GM20000 (cell line): ENCODE measurements around the gene SIPA1L2.
"Not testable (repeated sequence)": the region's sequence is repeated elsewhere in the genome, so short reads cannot be mapped to it uniquely, and the experiment has no call there.

Experiments used
- DNase-seq: peaks from one replicate; pipeline ENCODE4 v3.0.0; 2012; ENCODE audit warnings: low spot score
- TF ChIP-seq, protein P1 (sequence below): IDR thresholded peaks from 2 replicates; pipeline ENCODE4 v1.5.1; 2012; ENCODE audit warnings: mild to moderate bottlenecking, control low read depth; ENCODE audit errors: extremely low read depth, missing control alignments

SIPA1L2 gene

DNA sequence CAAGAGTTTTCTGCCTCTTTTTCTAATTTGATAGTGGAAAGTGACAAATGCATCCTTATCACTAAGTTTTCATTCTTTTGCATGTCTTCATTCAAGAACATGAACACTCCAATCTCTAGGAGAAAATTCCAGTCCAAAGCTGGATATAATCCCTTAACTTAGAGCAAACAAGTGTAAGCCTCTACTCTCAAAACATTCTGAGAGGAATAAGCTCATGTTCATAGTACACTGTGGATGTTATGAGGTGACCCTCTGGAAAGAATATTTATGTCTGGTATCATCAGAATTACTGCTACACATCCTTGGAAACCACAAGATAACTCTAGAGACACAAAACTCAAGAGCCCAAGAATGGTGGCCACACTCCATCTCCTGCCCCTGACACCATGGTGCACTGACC, 15.1 kb downstream of the SIPA1L2 start:
- TF ChIP-seq, protein P1, sequence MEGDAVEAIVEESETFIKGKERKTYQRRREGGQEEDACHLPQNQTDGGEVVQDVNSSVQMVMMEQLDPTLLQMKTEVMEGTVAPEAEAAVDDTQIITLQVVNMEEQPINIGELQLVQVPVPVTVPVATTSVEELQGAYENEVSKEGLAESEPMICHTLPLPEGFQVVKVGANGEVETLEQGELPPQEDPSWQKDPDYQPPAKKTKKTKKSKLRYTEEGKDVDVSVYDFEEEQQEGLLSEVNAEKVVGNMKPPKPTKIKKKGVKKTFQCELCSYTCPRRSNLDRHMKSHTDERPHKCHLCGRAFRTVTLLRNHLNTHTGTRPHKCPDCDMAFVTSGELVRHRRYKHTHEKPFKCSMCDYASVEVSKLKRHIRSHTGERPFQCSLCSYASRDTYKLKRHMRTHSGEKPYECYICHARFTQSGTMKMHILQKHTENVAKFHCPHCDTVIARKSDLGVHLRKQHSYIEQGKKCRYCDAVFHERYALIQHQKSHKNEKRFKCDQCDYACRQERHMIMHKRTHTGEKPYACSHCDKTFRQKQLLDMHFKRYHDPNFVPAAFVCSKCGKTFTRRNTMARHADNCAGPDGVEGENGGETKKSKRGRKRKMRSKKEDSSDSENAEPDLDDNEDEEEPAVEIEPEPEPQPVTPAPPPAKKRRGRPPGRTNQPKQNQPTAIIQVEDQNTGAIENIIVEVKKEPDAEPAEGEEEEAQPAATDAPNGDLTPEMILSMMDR = no peak
- DNase-seq = no peak

DNA sequence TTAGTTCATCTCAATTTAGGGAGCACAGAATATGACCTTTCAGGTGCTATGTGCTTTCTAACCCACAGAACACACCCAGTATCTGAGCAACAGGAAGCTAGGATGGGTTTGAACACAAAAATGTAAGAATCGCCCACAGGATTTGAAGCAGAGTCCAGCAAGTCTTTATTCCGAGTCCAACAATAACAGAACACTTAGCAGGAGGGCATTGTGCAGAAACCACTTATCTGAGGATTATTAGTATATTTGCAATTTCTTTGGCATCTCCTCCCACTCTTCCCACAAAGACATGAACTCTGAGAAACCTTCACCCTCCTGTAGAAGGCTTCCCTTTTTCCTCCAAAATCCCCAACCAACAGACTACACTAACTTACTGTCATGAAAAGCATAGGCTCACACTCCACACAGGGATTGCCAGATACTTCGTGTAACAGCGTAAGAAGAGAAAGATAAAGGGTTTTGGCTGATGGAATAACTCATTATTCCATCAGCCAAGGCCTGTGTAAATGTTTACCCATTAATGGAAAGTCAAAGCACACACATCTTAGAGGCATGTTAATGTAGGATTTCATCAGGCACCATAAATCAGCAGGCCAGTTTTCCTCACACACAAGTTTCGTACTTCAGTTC, 16.1 kb downstream of the SIPA1L2 start:
- DNase-seq = no peak
- TF ChIP-seq, protein P1 = no peak

DNA sequence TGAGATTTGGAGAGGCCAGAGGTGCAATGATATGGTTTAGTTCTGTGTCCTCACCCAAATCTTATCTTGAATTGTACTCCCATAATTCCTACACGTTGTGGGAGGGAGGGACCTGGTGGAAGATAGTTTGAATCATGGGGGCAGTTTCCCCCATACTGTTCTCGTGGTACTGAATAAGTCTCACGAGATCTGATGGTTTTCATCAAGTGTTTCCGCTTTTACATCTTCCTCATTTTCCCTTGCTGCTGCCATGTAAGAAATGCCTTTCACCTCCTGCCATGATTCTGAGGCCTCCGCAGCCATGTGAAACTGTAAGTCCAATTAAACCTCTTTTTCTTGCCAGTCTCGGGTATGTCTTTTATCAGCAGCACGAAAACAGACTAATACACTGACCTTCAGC, 17.1 kb downstream of the SIPA1L2 start:
- not testable (repeated sequence) for DNase-seq

DNA sequence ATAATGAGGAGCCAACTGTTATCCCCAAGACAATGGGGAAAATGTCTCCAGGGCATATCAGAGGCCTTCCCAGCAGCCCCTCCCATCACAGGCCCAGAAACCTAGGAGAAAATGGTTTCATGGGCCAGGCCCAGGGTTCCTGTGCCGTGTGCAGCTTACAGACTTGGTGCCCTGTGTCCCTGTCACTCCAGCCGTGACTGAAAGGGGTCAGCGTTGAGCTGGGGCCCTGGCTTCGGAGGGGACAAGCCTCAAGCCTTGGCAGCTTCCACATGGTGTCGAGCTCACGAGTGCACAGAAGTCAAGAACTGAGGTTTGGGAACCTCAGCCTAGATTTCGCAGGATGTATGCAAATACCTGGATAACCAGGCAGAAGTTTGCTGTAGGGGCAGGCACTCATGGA, 18.1 kb downstream of the SIPA1L2 start:
- DNase-seq = no peak
- TF ChIP-seq, protein P1 = no peak

DNA sequence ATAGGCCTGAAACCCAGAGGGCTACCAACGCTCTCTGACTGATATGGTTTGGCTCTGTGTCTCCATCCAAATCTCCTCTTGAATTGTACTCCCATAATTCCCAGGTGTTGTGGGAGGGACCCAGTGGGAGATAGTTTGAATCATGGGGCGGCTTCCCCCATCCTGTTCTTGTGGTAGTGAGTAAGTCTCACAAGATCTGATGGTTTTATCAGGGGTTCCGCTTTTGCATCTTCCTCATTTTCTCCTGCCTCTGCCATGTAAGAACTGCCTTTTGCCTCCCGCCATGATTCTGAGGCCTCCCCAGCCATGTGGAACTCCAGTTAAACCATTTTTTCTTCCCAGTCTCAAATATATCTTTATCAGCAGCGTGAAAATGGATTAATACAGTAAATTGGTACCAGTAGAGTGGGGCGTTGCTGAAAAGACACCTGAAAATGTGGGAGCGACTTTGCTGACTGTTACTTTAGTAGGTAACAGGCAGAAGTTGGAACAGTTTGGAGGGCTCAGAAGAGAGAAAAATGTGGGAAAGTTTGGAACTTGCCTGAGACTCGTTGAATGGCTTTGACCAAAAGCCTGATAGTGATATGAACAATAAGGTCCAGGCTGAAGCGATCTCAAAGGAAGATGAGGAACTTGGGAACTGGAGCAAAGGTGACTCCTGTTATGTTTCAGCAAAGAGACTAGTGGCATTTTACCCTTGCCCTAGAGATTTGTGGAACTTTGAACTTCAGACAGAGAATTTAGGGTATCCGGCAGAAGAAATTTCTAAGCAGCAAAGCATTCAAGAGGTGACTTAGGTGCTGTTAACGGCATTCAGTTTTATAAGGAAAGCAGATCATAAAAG, 18.8 kb downstream of the SIPA1L2 start:
- DNase-seq = not testable (repeated sequence)

DNA sequence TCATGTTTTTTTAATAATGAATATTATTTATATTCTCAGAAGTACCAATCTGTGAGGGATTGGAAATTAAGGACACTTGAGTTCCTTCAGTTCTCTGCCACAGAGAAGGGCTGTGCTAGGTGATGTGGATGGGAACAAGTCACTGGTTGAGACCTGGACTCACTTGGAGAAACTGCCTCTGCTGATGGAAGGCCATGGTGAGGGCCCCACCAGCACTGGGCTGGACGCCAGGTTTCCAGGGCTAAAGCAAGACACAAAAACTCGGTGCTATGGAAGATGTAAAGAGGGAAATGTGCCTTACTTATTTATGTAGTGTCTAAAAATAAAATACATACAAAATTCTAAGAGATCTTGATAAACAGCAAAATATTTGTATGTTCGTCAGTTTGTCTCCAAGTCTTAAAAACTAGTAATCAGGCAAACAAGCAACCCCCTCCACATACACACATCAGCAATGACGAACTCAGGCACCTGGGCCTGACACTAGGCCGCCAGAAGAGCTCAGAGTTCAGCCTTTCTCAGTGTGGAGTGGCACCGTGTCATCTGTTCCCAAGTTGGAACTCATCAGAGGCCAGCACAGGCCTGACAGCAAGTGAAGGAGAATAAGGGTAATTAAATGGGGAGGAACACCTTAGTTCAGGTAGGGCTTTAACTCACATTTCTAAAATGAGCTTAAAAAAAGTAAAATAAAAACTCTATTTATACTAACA, 19.6 kb downstream of the SIPA1L2 start:
- TF ChIP-seq, protein P1 = no peak
- no peak for DNase-seq

DNA sequence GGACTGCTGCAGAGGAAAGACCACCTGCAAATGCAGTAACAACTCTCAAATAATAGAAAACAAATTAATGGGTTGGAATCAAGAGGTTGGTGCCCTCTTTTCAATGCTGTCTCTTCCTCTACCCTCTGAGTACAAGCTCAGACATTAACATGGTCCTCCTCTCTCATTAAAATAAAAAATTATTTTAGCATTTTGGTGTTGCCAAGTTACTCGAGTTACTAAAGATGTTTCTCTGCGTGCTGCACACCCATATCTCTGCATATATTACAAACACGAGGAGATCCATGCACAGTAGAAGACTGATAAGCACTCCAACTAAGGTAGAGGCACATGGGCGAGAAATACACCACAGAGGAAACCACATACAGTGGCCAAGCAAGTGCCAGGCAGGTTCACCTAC, 21.5 kb downstream of the SIPA1L2 start:
- TF ChIP-seq, protein P1 = no peak
- no peak for DNase-seq

DNA sequence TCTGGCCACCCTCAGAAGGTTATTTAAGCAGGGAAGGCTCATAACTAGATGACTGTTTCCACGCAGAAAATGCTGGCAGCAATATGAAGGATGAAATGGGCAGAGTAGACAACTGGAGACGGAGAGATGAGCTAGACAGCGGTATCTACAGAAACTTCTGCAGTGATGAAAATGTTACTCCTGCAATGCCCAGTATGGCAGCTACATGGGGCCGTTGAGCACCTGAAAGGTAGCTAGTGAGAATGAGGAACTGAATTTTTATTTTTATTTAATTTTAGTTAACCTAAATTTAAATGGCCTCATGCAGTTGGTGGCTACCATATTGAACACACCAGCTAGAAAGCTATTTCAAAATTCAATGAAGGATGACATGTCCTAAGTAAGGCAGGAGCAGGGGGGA, 27.3 kb downstream of the SIPA1L2 start:
- TF ChIP-seq, protein P1 = no peak
- no peak for DNase-seq
